ENCODE measurements around the gene MAJIN. TPM values are rescaled to one million over a fixed set of nuclear protein-coding genes. Genes with fewer than 3 reads are reported as not detected.

Gene MAJIN
- total RNA-seq, 4 donors from 2014 or later = not detected

GRCh38 chr11:64903291-64903833 lies 68.5 kb downstream of the MAJIN start:
- WGBS, 2 donors = 95 to 100% methylated on average over 1 to 10 of the region's 23 CpGs
- H3K27me3 ChIP-seq = no peaks in the 10 kb centered on the region
- H3K27ac ChIP-seq = no peak overlapping the region
- H3K36me3 ChIP-seq = peaks cover 24 to 100% (median 49%) of the 10 kb centered on the region in 3 donors
- peaks cover 0 to 9% (median 5%) of the 10 kb centered on the region in 3 donors for H3K4me1 ChIP-seq
- intact Hi-C loops (cut with DNase I) = no loop called here
- no peaks in the 10 kb centered on the region for H3K9me3 ChIP-seq
- no peak for DNase-seq
- H3K4me3 ChIP-seq = no peak overlapping the region
- TF ChIP-seq CTCF (IDR thresholded peaks at IDR 0.05) (no peak), POLR2A (IDR thresholded peaks at IDR 0.05) (no peak)

- no peak overlapping the region for H3K27ac ChIP-seq
- 80% methylated on average over 1 of the region's 30 CpGs; no CpG with 5 or more reads in 1 of the 2 donors for WGBS, 2 donors
- peaks cover 34 to 100% (median 43%) of the 10 kb centered on the region in 3 donors for H3K36me3 ChIP-seq
- no peaks in the 10 kb centered on the region for H3K9me3 ChIP-seq
- TF ChIP-seq POLR2A (IDR thresholded peaks at IDR 0.05) (no peak), CTCF (IDR thresholded peaks at IDR 0.05) (no peak)
- H3K4me3 ChIP-seq = no peak overlapping the region
- intact Hi-C loops (cut with DNase I) = no loop called here
- H3K4me1 ChIP-seq = peaks cover 0 to 9% (median 5%) of the 10 kb centered on the region in 3 donors
- H3K27me3 ChIP-seq = no peaks in the 10 kb centered on the region
- no peak for DNase-seq
These were observed 69.6 kb downstream of the MAJIN start for GRCh38 chr11:64902102-64902900.

- no peaks in the 10 kb centered on the region for H3K9me3 ChIP-seq
- intact Hi-C loops (cut with DNase I) = no loop called here
- peaks cover 29 to 100% (median 32%) of the 10 kb centered on the region in 3 donors for H3K36me3 ChIP-seq
- DNase-seq = no peak
- no peak overlapping the region for H3K27ac ChIP-seq
- 89% methylated on average over 4 of the region's 17 CpGs; no CpG with 5 or more reads in 1 of the 2 donors for WGBS, 2 donors
- TF ChIP-seq POLR2A (IDR thresholded peaks at IDR 0.05) = no peak
- no peak for TF ChIP-seq CTCF (IDR thresholded peaks at IDR 0.05)
- no peaks in the 10 kb centered on the region for H3K27me3 ChIP-seq
- H3K4me3 ChIP-seq = no peak overlapping the region
- H3K4me1 ChIP-seq = peaks cover 0 to 9% (median 5%) of the 10 kb centered on the region in 3 donors
These were observed 71.1 kb downstream of the MAJIN start for GRCh38 chr11:64900774-64901173.

GRCh38 chr11:64900263-64900678 lies 71.6 kb downstream of the MAJIN start:
- Histone ChIP-seq H3K4me1 (peaks cover 0 to 9% (median 5%) of the 10 kb centered on the region in 3 donors), H3K4me3 (no peak overlapping the region), H3K9me3 (no peaks in the 10 kb centered on the region), H3K36me3 (peaks cover 27 to 100% (median 29%) of the 10 kb centered on the region in 3 donors), H3K27ac (no peak overlapping the region), H3K27me3 (no peaks in the 10 kb centered on the region)
- WGBS, 2 donors = 44 to 47% methylated on average over 8 of the region's 14 CpGs
- TF ChIP-seq POLR2A (IDR thresholded peaks at IDR 0.05) = no peak
- no peak for TF ChIP-seq CTCF (IDR thresholded peaks at IDR 0.05)
- intact Hi-C loops (cut with DNase I) = no loop called here
- no peak for DNase-seq

- no peaks in the 10 kb centered on the region for H3K9me3 ChIP-seq
- peaks cover 29 to 91% (median 30%) of the 10 kb centered on the region in 3 donors for H3K36me3 ChIP-seq
- peaks cover 0 to 22% (median 5%) of the 10 kb centered on the region in 3 donors for H3K4me1 ChIP-seq
- no peak for DNase-seq
- H3K27me3 ChIP-seq = no peaks in the 10 kb centered on the region
- no peak overlapping the region for H3K27ac ChIP-seq
- TF ChIP-seq POLR2A (IDR thresholded peaks at IDR 0.05) (no peak), CTCF (IDR thresholded peaks at IDR 0.05) (no peak)
- 100% methylated on average over 1 to 2 of the region's 19 CpGs for WGBS, 2 donors
- no peak overlapping the region for H3K4me3 ChIP-seq
- intact Hi-C loops (cut with DNase I) = no loop called here
These were observed 73.4 kb downstream of the MAJIN start for GRCh38 chr11:64898541-64898940.

Data from esophagus squamous epithelium (tissue), 5 donors.